ENCODE measurements around the gene CNTNAP2. TPM values are rescaled to one million over a fixed set of nuclear protein-coding genes. Genes with fewer than 3 reads are reported as not detected.

CNTNAP2 gene
- total and polyA plus RNA-seq, 2 of the 8 experiments (the other 6 are each of a cell fraction or from before 2014, with no cell fraction given) = 27.9 to 71.0 TPM

GRCh38 chr7:146861701-146862100 lies 745.1 kb downstream of the CNTNAP2 start:
- no peak overlapping the region for H3K14ac ChIP-seq (ENCODE audit: insufficient read length)
- DNase-seq (ENCODE audit: low read depth in 1 of 2, low spot score in 2 of 2) (no peak), FAIRE-seq (no peak)
- H2AK5ac ChIP-seq (ENCODE audit: low read depth, low read length) = no peak overlapping the region
- no peaks in the 10 kb centered on the region for H3K9me3 ChIP-seq (ENCODE audit: insufficient read depth in 2 of 2, low read depth in 1 of 2, low read length in 1 of 2)
- H3K56ac ChIP-seq (replicated peaks; ENCODE audit: insufficient read length, low read depth, low read length) = no peak overlapping the region
- no peak overlapping the region for H4K5ac ChIP-seq (ENCODE audit: insufficient read length, low read depth, low read length)
- no peak overlapping the region for H2AFZ ChIP-seq (ENCODE audit: low read length)
- CTCF ChIA-PET (ENCODE audit: partially characterized antibody) = no interaction called here
- H3K27ac ChIP-seq (ENCODE audit: low read depth, low read length) = no peak overlapping the region
- H3K18ac ChIP-seq (ENCODE audit: extremely low read depth, low read length) = no peak overlapping the region
- no peaks in the 10 kb centered on the region for H3K4me1 ChIP-seq (replicated peaks in 1 of 4; ENCODE audit: control insufficient read depth in 3 of 4, insufficient read depth in 4 of 4, low read length in 3 of 4)
- H4K91ac ChIP-seq (replicated peaks; ENCODE audit: insufficient read length, low read length) = no peak overlapping the region
- H2BK20ac ChIP-seq (ENCODE audit: low read length) = no peak overlapping the region
- no peak overlapping the region for H2BK12ac ChIP-seq (ENCODE audit: low read depth, low read length)
- 91% methylated on average over 4 of the region's 4 CpGs; no CpG with 5 or more reads in 1 of the 2 experiments for WGBS, 2 experiments (ENCODE audit: extremely low coverage in 1 of 2, insufficient coverage in 1 of 2, insufficient read length in 1 of 2, insufficient replicate concordance in 2 of 2, low coverage in 1 of 2, low lambda C conversion rate in 2 of 2, missing lambda C conversion rate in 1 of 2)
- no peak overlapping the region for H2BK15ac ChIP-seq (ENCODE audit: low read length)
- POLR2A ChIA-PET (ENCODE audit: partially characterized antibody) = no interaction called here
- no peak overlapping the region for H3K4ac ChIP-seq (replicated peaks; ENCODE audit: insufficient read length, low read depth, low read length)
- H3K23me2 ChIP-seq (ENCODE audit: low read depth, low read length) = no peaks in the 10 kb centered on the region
- no peaks in the 10 kb centered on the region for H3K27me3 ChIP-seq (replicated peaks in 1 of 4; ENCODE audit: control insufficient read depth in 3 of 4, extremely low read depth in 1 of 4, insufficient read depth in 3 of 4, low read length in 3 of 4)
- H4K8ac ChIP-seq (ENCODE audit: extremely low read depth, insufficient read depth, low read length) = no peak overlapping the region
- no peak overlapping the region for H2BK5ac ChIP-seq (ENCODE audit: low read depth, low read length)
- H4K20me1 ChIP-seq (replicated peaks in 1 of 2; ENCODE audit: control insufficient read depth in 1 of 2, insufficient read depth in 2 of 2, low read length in 2 of 2) = no peaks in the 10 kb centered on the region
- H3K79me1 ChIP-seq (ENCODE audit: low read depth, low read length) = no peaks in the 10 kb centered on the region
- H3K36me3 ChIP-seq (ENCODE audit: control insufficient read depth in 2 of 4, insufficient read depth in 4 of 4, low read length in 3 of 4) = no peaks in the 10 kb centered on the region
- H2BK120ac ChIP-seq (replicated peaks; ENCODE audit: low read depth, low read length) = no peak overlapping the region
- H3K4me2 ChIP-seq (ENCODE audit: insufficient read depth in 1 of 2, low read depth in 2 of 2, low read length in 2 of 2) = no peak overlapping the region
- no peaks in the 10 kb centered on the region for H3K79me2 ChIP-seq (ENCODE audit: control insufficient read depth in 1 of 2, insufficient read depth in 2 of 2, low read length in 2 of 2)
- H3K23ac ChIP-seq (ENCODE audit: insufficient read length) = no peak overlapping the region
- no peak overlapping the region for H3K4me3 ChIP-seq (ENCODE audit: extremely low read depth in 1 of 4, insufficient read depth in 2 of 4, low read depth in 3 of 4, low read length in 4 of 4)
- no peak overlapping the region for H3K9ac ChIP-seq (replicated peaks in 1 of 4; ENCODE audit: extremely low read depth in 1 of 4, low read depth in 3 of 4, low read length in 3 of 4)
- TF ChIP-seq, protein P1, sequence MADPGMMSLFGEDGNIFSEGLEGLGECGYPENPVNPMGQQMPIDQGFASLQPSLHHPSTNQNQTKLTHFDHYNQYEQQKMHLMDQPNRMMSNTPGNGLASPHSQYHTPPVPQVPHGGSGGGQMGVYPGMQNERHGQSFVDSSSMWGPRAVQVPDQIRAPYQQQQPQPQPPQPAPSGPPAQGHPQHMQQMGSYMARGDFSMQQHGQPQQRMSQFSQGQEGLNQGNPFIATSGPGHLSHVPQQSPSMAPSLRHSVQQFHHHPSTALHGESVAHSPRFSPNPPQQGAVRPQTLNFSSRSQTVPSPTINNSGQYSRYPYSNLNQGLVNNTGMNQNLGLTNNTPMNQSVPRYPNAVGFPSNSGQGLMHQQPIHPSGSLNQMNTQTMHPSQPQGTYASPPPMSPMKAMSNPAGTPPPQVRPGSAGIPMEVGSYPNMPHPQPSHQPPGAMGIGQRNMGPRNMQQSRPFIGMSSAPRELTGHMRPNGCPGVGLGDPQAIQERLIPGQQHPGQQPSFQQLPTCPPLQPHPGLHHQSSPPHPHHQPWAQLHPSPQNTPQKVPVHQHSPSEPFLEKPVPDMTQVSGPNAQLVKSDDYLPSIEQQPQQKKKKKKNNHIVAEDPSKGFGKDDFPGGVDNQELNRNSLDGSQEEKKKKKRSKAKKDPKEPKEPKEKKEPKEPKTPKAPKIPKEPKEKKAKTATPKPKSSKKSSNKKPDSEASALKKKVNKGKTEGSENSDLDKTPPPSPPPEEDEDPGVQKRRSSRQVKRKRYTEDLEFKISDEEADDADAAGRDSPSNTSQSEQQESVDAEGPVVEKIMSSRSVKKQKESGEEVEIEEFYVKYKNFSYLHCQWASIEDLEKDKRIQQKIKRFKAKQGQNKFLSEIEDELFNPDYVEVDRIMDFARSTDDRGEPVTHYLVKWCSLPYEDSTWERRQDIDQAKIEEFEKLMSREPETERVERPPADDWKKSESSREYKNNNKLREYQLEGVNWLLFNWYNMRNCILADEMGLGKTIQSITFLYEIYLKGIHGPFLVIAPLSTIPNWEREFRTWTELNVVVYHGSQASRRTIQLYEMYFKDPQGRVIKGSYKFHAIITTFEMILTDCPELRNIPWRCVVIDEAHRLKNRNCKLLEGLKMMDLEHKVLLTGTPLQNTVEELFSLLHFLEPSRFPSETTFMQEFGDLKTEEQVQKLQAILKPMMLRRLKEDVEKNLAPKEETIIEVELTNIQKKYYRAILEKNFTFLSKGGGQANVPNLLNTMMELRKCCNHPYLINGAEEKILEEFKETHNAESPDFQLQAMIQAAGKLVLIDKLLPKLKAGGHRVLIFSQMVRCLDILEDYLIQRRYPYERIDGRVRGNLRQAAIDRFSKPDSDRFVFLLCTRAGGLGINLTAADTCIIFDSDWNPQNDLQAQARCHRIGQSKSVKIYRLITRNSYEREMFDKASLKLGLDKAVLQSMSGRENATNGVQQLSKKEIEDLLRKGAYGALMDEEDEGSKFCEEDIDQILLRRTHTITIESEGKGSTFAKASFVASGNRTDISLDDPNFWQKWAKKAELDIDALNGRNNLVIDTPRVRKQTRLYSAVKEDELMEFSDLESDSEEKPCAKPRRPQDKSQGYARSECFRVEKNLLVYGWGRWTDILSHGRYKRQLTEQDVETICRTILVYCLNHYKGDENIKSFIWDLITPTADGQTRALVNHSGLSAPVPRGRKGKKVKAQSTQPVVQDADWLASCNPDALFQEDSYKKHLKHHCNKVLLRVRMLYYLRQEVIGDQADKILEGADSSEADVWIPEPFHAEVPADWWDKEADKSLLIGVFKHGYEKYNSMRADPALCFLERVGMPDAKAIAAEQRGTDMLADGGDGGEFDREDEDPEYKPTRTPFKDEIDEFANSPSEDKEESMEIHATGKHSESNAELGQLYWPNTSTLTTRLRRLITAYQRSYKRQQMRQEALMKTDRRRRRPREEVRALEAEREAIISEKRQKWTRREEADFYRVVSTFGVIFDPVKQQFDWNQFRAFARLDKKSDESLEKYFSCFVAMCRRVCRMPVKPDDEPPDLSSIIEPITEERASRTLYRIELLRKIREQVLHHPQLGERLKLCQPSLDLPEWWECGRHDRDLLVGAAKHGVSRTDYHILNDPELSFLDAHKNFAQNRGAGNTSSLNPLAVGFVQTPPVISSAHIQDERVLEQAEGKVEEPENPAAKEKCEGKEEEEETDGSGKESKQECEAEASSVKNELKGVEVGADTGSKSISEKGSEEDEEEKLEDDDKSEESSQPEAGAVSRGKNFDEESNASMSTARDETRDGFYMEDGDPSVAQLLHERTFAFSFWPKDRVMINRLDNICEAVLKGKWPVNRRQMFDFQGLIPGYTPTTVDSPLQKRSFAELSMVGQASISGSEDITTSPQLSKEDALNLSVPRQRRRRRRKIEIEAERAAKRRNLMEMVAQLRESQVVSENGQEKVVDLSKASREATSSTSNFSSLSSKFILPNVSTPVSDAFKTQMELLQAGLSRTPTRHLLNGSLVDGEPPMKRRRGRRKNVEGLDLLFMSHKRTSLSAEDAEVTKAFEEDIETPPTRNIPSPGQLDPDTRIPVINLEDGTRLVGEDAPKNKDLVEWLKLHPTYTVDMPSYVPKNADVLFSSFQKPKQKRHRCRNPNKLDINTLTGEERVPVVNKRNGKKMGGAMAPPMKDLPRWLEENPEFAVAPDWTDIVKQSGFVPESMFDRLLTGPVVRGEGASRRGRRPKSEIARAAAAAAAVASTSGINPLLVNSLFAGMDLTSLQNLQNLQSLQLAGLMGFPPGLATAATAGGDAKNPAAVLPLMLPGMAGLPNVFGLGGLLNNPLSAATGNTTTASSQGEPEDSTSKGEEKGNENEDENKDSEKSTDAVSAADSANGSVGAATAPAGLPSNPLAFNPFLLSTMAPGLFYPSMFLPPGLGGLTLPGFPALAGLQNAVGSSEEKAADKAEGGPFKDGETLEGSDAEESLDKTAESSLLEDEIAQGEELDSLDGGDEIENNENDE (IDR thresholded peaks at IDR 0.05; ENCODE audit: insufficient replicate concordance, low read length) = no peak
